HG02884 (cell line): ENCODE data around the gene CCNG2.
"Not testable (repeated sequence)": the region's sequence is repeated elsewhere in the genome, so short reads cannot be mapped to it uniquely, and the experiment has no call there.

ENCODE experiments used
- ATAC-seq: cut with Tn5 transposase; IDR thresholded peaks from one replicate; pipeline ENCODE4 v1.9.1; 2021; ENCODE audit warnings: mild to moderate bottlenecking, moderate library complexity; ENCODE audit not compliant: unreplicated experiment

CCNG2 gene

DNA sequence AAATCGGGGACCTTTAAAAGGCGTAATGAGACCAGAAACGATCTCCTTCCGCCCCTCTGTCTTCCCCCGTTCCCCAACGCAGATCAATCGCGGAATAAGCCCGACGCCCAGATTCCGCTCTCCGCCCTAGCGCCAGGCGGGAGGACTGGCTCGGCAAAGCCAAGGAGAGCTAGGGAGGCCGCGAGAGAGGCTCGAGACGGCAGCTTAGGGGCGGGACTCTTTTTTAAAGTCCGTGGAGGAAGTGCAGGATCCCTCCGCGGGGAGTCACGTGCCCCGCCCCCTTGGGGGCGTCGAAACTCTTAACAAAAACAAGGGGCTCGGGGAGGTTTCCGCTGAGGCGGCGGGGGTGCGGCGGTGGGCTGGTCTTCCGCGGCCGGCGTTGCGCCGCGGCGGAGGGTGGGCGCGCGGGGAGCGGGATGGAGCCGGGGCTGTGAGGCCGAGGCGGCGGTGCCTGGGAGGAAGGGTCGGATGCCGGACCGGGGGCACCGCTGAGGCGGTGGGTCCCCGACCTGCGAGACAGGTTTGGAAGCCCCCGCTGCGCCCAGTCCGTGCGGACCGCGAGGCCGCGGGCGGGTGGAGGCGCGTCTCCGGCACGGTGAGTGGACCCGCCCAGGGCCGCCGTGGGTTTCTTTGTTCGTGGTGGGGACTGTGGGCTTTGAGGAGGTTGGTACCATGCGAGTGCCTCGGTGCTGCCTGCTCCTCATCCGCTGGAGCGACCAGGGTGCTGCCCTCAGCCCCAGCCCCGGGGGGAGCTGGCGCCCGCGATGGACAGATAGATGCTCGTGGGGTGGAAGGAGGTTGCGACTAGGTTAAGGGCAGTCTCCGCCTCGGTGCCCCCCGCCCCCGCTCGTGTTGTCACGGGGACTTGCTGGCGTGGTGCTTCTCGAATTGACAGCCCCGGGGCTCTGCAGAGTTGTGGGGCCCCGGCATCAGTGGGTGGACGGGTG lies at the start of gene CCNG2:
Gene CCNG2, plus strand, starts transcription at position 296 of the 947 bp plus-strand sequence. CDS start 1,326 bp downstream, outside the sequence.
- ATAC-seq, result peak; percentile 8

DNA sequence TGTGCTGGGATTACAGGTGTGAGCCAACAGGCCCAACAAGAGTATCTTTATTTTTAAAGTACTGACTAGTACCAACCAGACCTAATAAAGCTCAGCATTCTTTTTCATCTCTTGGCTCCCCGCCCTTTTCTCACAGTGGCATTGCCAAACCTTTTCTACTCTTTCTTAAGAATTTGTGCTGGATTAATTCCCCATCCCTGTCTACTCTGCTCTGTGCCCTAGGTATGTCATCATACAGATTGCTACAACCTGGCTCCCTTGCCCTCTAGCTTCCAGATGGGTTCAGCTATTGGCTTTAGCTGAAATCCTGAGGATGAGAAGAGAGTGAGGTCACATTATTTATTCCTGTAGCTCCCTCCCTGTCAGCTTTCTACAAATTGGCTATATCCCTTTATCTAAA lies 46.3 kb upstream of the CCNG2 start:
- no peak for ATAC-seq

DNA sequence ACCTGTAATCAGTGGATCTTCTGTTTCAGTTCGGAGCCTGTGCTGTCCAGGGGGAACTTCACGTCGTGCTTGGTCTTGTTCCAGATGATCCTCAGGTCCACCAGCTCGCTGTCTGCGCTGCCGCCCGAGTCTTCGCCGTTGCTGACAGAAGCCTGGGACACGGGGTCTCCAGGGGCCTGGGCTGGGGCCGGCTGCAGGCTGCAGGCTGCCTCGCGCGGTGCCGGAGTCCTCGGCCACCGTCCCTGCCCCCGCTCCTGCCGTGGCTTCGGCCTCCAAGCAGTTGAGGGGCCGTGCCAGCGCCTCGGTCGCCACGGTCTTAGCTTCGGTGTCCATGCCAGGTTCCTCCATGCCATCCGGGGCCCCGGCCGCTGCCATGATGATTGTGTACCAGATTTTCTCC lies 43.9 kb upstream of the CCNG2 start:
- ATAC-seq, result no peak

DNA sequence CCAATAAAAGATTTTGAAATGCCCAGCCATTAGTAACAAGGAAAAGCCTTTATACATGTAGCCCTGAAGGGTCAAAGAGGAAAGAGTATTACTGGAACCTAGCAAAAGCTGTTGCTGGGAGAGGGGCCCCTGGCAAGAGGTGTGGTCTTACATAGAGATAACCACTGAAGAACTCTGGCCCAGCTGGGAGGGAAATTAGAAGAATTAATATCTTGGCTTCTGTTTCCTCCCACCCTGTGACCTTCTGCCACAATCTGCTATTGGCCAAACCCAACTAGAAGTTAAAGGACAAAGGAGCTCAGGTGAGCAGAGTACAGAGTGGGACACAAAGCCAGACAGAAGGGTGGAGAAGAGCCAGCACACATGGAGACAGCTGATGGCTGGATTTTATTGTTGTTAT lies 39.3 kb upstream of the CCNG2 start:
- no peak for ATAC-seq

GRCh38 chr4:77120886-77121508 lies 36.0 kb upstream of the CCNG2 start:
- ATAC-seq, result no peak

GRCh38 chr4:77121736-77122240 lies 35.2 kb upstream of the CCNG2 start:
- no peak for ATAC-seq

GRCh38 chr4:77122656-77123055 lies 34.4 kb upstream of the CCNG2 start:
- ATAC-seq, result no peak

GRCh38 chr4:77123411-77123810 lies 33.6 kb upstream of the CCNG2 start:
- no peak for ATAC-seq

DNA sequence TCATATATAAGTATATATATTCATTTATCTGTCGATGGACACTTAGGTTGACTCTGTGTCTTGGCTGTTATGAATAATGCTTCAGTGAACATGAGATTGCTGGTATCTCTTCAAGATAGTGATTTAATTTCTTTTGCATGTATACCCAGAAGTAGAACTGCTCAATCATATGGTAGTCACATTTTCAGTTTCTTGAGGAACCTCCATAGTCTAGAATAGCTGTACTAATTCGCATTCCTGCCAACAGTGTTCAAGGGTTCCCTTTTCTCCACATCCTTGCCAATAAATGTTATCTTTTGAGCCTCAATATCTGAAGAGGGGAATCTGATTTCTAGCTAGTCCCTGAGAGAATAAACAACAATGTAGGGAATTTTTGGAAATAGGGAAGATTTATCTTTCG lies 32.4 kb upstream of the CCNG2 start:
- ATAC-seq, result no peak

GRCh38 chr4:77125961-77126360 lies 31.0 kb upstream of the CCNG2 start:
- no peak for ATAC-seq

- peak; percentile 90 for ATAC-seq
Measured at GRCh38 chr4:77126809-77127208, 30.2 kb upstream of the CCNG2 start.

DNA sequence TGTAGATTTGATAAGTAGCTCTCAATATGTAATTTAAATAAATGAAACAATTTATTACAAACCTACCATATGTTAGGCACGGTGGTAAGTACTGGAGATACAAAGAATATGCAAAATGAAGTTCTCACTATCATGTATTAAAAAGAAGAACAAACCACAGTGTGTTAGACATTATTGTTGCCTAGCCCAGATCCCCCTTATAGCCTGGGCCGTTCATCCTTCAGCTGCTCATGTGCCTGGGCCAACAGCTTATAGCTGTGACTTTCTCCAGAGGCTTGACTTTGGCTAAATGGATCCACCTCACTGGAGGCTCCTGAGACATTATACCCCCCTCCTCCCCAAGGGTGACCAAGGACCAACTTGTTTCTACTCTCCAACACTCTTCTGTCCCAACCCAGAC lies 29.8 kb upstream of the CCNG2 start:
- ATAC-seq, result peak; percentile 55

- no peak for ATAC-seq
Measured at GRCh38 chr4:77127837-77128621, 29.0 kb upstream of the CCNG2 start.

DNA sequence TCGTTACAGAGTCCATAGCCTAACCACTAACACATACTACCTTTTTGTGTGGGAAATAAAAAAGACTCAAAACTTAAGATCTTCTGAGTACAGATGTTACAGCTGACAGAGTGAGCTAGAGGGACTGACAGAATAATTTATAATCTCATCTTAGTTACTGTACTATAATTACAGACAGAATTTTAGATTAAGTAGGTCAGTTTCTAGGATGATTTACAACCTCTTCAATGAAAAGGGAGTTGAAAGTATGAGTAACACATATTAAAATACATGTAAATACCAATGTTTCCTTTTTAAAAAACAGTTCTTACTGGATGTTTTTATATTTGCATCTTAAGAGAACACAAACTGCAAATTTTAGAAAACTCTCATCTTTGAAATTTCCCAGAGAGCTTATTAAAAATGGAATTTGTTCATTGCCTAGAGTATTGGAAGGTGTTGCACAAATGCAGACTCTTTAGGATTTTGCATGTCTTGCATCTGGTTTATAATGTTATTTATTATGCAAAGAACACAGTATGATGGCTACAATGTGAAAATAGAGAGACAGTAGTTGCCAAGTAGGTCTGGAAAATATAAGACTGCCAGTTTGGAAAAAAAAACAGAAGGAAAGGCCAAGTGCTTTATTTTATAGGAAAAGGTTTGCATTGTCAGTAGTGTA lies 24.2 kb upstream of the CCNG2 start:
- ATAC-seq, result no peak

DNA sequence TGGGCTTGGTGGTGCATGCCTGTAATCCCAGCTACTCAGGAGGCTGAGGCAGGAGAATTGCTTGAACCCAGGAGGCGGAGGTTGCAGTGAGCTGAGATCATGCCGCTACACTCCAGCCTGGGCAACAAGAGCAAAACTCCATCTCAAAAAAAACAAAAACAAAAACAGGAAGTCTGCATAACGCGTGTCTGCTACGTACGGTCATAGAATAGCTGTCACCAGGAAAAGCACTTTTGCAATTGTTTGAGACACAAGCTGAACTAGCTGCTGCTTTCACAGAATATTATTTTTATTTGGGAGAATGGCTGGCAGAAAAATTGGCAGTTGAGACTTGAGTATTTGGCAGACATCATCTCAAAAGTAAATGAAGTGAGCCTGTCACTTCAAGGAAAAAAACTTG lies 19.6 kb upstream of the CCNG2 start:
- ATAC-seq, result not testable (repeated sequence)

- no peak for ATAC-seq
Measured at GRCh38 chr4:77141964-77142645, 14.9 kb upstream of the CCNG2 start.

- ATAC-seq, result no peak
Measured at GRCh38 chr4:77142646-77143028, 14.4 kb upstream of the CCNG2 start.

GRCh38 chr4:77143091-77143490 lies 13.9 kb upstream of the CCNG2 start:
- ATAC-seq, result no peak

DNA sequence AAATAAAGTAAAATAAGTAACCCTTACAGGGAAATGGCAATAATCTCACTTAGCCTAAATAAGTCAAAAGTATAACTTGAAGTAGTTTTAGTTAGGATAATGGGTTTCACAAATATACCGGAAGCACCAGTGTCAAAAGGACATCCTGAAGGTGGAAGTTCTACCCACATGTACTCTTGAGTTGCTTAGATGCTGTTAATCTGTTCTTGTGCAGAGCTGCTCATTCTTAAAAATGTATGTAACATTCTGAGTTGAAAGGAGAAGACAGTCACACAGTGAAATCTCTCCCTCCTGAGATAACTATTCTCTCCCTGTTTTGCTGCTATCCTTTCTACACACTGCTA lies 11.2 kb upstream of the CCNG2 start:
- ATAC-seq, result no peak
